IMR-90 (cell line): ENCODE results near the gene CMSS1. TPM values are rescaled to one million over a fixed set of nuclear protein-coding genes. Genes with fewer than 3 reads are reported as not detected.
A peak's percentile ranks its signal among the peaks of the same experiment; 100 is the strongest.

Experiments
- ATAC-seq: fragments of 200-7000 bp; cut with Tn5 transposase; 2 replicates; pipeline ENCODE4 v1.9.1; 2020; ENCODE audit warnings: low read depth, mild to moderate bottlenecking, moderate library complexity
- BruUV-seq: library from RNA; stranded (reverse); fragments of 400-500 nt; replicated peaks from 2 replicates; lab custom pipeline; 2021; lab: Mats Ljungman, UMichigan
- CTCF ChIA-PET: fragments of 300-600 bp; formaldehyde crosslinking; extraction: SDS; loops from one replicate; lab custom pipeline; 2021; ENCODE audit warnings: antibody characterized with exemption; lab: Yijun Ruan, JAX
- POLR2A ChIA-PET: fragments of 300-600 bp; sonication (Branson Sonifier 250); formaldehyde crosslinking; loops from one replicate; lab custom pipeline; 2022; ENCODE audit warnings: antibody characterized with exemption; ENCODE audit not compliant: unreplicated experiment; lab: Charles Lee
- DNase-seq: peaks from one replicate; pipeline ENCODE4 v3.0.0; 2013
- H2AFZ ChIP-seq: replicated peaks from 2 replicates; pipeline ENCODE3; 2013; ENCODE audit warnings: low read length, mild to moderate bottlenecking; ENCODE audit not compliant: poor library complexity
- H2AK5ac ChIP-seq: 2 replicates; pipeline ENCODE4 v1.6.1; 2013; ENCODE audit warnings: low read depth, low read length, inconsistent platforms
- H2AK9ac ChIP-seq: replicated peaks from 2 replicates; pipeline ENCODE3; 2013; ENCODE audit warnings: mild to moderate bottlenecking, low read depth, low read length, moderate library complexity; ENCODE audit not compliant: poor library complexity
- H2BK120ac ChIP-seq: 2 replicates; pipeline ENCODE4 v1.6.1; 2013; ENCODE audit warnings: low read depth, low read length, inconsistent platforms
- H2BK15ac ChIP-seq: 3 replicates; pipeline ENCODE4 v1.6.1; 2013; ENCODE audit warnings: low read depth, low read length, inconsistent platforms
- H2BK20ac ChIP-seq: 2 replicates; pipeline ENCODE4 v1.6.1; 2013; ENCODE audit warnings: low read depth, mild to moderate bottlenecking, inconsistent platforms, low read length, moderate library complexity
- H2BK5ac ChIP-seq: 2 replicates; pipeline ENCODE4 v1.6.1; 2013; ENCODE audit warnings: mild to moderate bottlenecking, low read depth, low read length, inconsistent platforms; ENCODE audit not compliant: poor library complexity, severe bottlenecking
- H3K14ac ChIP-seq: replicated peaks from 2 replicates; pipeline ENCODE4 v1.6.1; 2013; ENCODE audit warnings: low read depth, low read length, inconsistent platforms
- H3K18ac ChIP-seq: 2 replicates; pipeline ENCODE4 v1.6.1; 2013; ENCODE audit warnings: low read depth, low read length, control low read depth
- H3K23ac ChIP-seq: 2 replicates; pipeline ENCODE4 v1.6.1; 2013; ENCODE audit warnings: low read depth, low read length, inconsistent platforms
- H3K27ac ChIP-seq: 2 replicates; pipeline ENCODE4 v1.5.1; 2013; ENCODE audit warnings: mild to moderate bottlenecking, control low read depth, low read length; ENCODE audit not compliant: insufficient read depth
- H3K27me3 ChIP-seq: 2 replicates; pipeline ENCODE4 v1.6.1; 2013; ENCODE audit warnings: low read length; ENCODE audit not compliant: control insufficient read depth, insufficient read depth
- H3K36me3 ChIP-seq: 2 replicates; pipeline ENCODE4 v1.6.1; 2013; ENCODE audit warnings: low read length, mixed read lengths; ENCODE audit not compliant: control insufficient read depth, insufficient read depth
- H3K4ac ChIP-seq: 2 replicates; pipeline ENCODE4 v1.6.1; 2013; ENCODE audit warnings: low read depth, low read length, inconsistent platforms
- H3K4me1 ChIP-seq: 2 replicates; pipeline ENCODE4 v1.6.1; 2013; ENCODE audit warnings: low read length, mixed read lengths; ENCODE audit not compliant: control insufficient read depth, insufficient read depth
- H3K4me2 ChIP-seq: 2 replicates; pipeline ENCODE4 v1.6.1; 2013; ENCODE audit warnings: low read depth, mild to moderate bottlenecking, control low read depth, low read length, moderate library complexity
- H3K4me3 ChIP-seq: 2 replicates; pipeline ENCODE4 v1.5.1; 2013; ENCODE audit warnings: low read depth, mild to moderate bottlenecking, control low read depth, low read length, moderate library complexity; ENCODE audit not compliant: insufficient read depth
- H3K56ac ChIP-seq: 2 replicates; pipeline ENCODE4 v1.6.1; 2013; ENCODE audit warnings: low read length, inconsistent platforms; ENCODE audit not compliant: insufficient read depth; ENCODE audit errors: extremely low read depth
- H3K79me1 ChIP-seq, 2 experiments: 2 replicates each; pipeline ENCODE4 v1.6.1; 2013; ENCODE audit warnings: low read length in 2 of 2, inconsistent platforms in 1 of 2, low read depth in 1 of 2
- H3K9ac ChIP-seq: 2 replicates; pipeline ENCODE4 v1.6.1; 2013; ENCODE audit warnings: low read depth, low read length, control low read depth
- H3K9me1 ChIP-seq: 2 replicates; pipeline ENCODE4 v1.6.1; 2013; ENCODE audit warnings: low read length, inconsistent platforms; ENCODE audit not compliant: insufficient read depth
- H3K9me3 ChIP-seq: 2 replicates; pipeline ENCODE4 v1.6.1; 2013; ENCODE audit warnings: low read length; ENCODE audit not compliant: control insufficient read depth, insufficient read depth
- H4K20me1 ChIP-seq: 2 replicates; pipeline ENCODE4 v1.6.1; 2013; ENCODE audit warnings: low read length, inconsistent platforms; ENCODE audit not compliant: insufficient read depth
- H4K5ac ChIP-seq: 2 replicates; pipeline ENCODE4 v1.6.1; 2013; ENCODE audit warnings: mild to moderate bottlenecking, low read depth, low read length, control low read depth
- H4K8ac ChIP-seq, 2 experiments: 2 replicates each; pipeline ENCODE4 v1.6.1; 2013; ENCODE audit warnings: low read depth in 2 of 2, low read length in 2 of 2, control low read depth in 1 of 2, inconsistent platforms in 1 of 2
- H4K91ac ChIP-seq: 2 replicates; pipeline ENCODE4 v1.6.1; 2013; ENCODE audit warnings: low read depth, low read length, inconsistent platforms; ENCODE audit not compliant: insufficient read depth
- NFE2L2 ChIP-seq: fragments of 150-350 bp; IDR thresholded peaks from 2 replicates; pipeline ENCODE4 v1.6.1; 2016; ENCODE audit warnings: low read depth, mild to moderate bottlenecking, low read length
- POLR2A ChIP-seq: IDR thresholded peaks from 2 replicates; pipeline ENCODE4 v1.6.1; 2012; ENCODE audit warnings: mild to moderate bottlenecking, low read depth, low read length
- RCOR1 ChIP-seq: IDR thresholded peaks from 2 replicates; pipeline ENCODE4 v1.6.1; 2012; ENCODE audit warnings: mild to moderate bottlenecking, low read length, improper control_type of control experiment; ENCODE audit not compliant: insufficient replicate concordance
- USF2 ChIP-seq: fragments of 150-350 bp; IDR thresholded peaks from 2 replicates; pipeline ENCODE4 v1.6.1; 2017; ENCODE audit warnings: mild to moderate bottlenecking, antibody characterized with exemption, low read length, low read depth
- WGBS, 2 experiments: methylation state at CpG; one replicate each; pipeline versions ENCODE4 v1.1.5 to v1.1.7; 2013; ENCODE audit warnings: missing lambda C conversion rate in 2 of 2; ENCODE audit not compliant: insufficient read length in 1 of 2; ENCODE audit errors: extremely low coverage in 2 of 2; 5-methylcytosine and 5-hydroxymethylcytosine counted together
- dilution Hi-C: fragments of 300-500 bp; cut with HindIII; formaldehyde crosslinking; loops from one replicate; pipeline ENCODE4 v1.14.3; 2018; ENCODE audit warnings: low sequenced_read_pairs; ENCODE audit not compliant: unreplicated experiment
- in situ Hi-C: fragments of 300-500 bp; cut with MboI; formaldehyde crosslinking; loops from 3 replicates; pipeline ENCODE4 v1.14.3; 2019; ENCODE audit warnings: low sequenced_read_pairs, inconsistent platforms, mixed read lengths
- intact Hi-C: fragments of 100-400 bp; cut with micrococcal nuclease; formaldehyde crosslinking; loops from 2 replicates; pipeline ENCODE4 v1.10.0; 2022
- polyA plus RNA-seq, 3 experiments: library from polyadenylated mRNA; depleted of rRNA; stranded (reverse); fragments of >200 nt; gene quantifications; 2 replicates each; pipeline ENCODE4 v1.2.3, GENCODE V29; 2012; ENCODE audit warnings: low replicate concordance in 1 of 3
- total RNA-seq: library from RNA; depleted of rRNA; stranded (reverse); fragments of >200 nt; gene quantifications from 2 replicates; pipeline ENCODE4 v1.2.3, GENCODE V29; 2012

Gene CMSS1
- total and polyA plus RNA-seq, 2 of the 4 experiments (the other 2 are of a cell fraction) = 12.5 to 13.6 TPM

- Histone ChIP-seq H2AFZ (no peak overlapping the region), H3K14ac (no peak overlapping the region; the same call in 1 of the 2 replicates), H3K36me3 (no peaks in the 10 kb centered on the region), H3K4ac (no peak overlapping the region), H2AK5ac (no peak overlapping the region), H2BK15ac (no peak overlapping the region), H3K9me3 (no peaks in the 10 kb centered on the region), H4K91ac (no peak overlapping the region), H3K4me1 (peaks cover 11% of the 10 kb centered on the region), H2BK20ac (no peak overlapping the region), H3K9ac (no peak overlapping the region), H3K4me2 (no peak overlapping the region), H4K5ac (no peak overlapping the region), H3K79me1 (no peaks in the 10 kb centered on the region; a peak in 2 of 4 replicates), H3K18ac (peak overlapping the region; percentile 57; the same call in 1 of the 2 replicates), H3K56ac (no peak overlapping the region), H3K4me3 (no peak overlapping the region), H3K27me3 (no peaks in the 10 kb centered on the region), H2BK120ac (no peak overlapping the region), H3K23ac (no peak overlapping the region), H4K20me1 (no peaks in the 10 kb centered on the region), H3K9me1 (no peaks in the 10 kb centered on the region; the same call in 1 of the 2 replicates), H2BK5ac (no peak overlapping the region), H4K8ac (no peak overlapping the region), H2AK9ac (no peak overlapping the region), H3K27ac (no peak overlapping the region; the same call in 1 of the 2 replicates)
- DNase-seq (no peak), ATAC-seq (no peak)
- in situ Hi-C loops = no loop called here
- BruUV-seq = no TSS peak
- dilution Hi-C loops = no loop called here
- no CpG with 5 or more reads among the region's 9 CpGs for WGBS, 2 experiments
- intact Hi-C loops = loop anchor here (5.0 kb wide), 1 partner anchor 49 kb away; no protein-coding TSS in a partner anchor
- POLR2A ChIA-PET = no interaction called here
- TF ChIP-seq USF2 (no peak), POLR2A (no peak), RCOR1 (no peak), NFE2L2 (no peak)
- CTCF ChIA-PET = interaction anchor here (0.7 to 1.0 kb wide), 2 partner anchors 14 to 61 kb away, joined by 3 to 4 read pairs; no protein-coding TSS in a partner anchor
Observed at GRCh38 chr3:100020876-100021644, 203.4 kb downstream of the CMSS1 start.
